Activated CD4-positive, alpha-beta T cell treated with anti-CD3 and anti-CD28 coated beads for 48 hours (primary cell): ENCODE data around the gene BTBD9.
"Not testable (repeated sequence)": the region's sequence is repeated elsewhere in the genome, so short reads cannot be mapped to it uniquely, and the experiment has no call there.

Experiments
- DNase-seq: peaks from one replicate; pipeline ENCODE4 v3.0.0-alpha.2; 2020

BTBD9 gene

DNA sequence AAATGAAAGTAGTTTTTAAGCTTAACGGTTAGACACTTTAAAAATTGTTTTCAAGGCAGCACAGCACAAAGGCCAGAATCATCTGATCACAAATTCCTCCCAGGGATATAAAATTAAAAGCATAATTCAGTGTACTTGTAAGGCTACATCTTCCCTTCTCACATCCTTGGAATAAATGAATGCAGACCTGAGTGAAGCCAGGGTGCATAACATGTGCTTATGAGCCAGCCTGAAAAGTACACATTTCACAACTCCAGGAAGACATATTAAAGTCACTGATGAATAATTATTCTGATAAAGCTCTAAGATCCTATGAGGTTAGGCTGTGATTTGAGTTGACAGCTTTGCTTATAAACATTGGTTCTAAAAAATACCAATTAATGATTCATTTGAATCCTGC is 163.6 kb downstream of the BTBD9 start:
- DNase-seq: no peak

DNA sequence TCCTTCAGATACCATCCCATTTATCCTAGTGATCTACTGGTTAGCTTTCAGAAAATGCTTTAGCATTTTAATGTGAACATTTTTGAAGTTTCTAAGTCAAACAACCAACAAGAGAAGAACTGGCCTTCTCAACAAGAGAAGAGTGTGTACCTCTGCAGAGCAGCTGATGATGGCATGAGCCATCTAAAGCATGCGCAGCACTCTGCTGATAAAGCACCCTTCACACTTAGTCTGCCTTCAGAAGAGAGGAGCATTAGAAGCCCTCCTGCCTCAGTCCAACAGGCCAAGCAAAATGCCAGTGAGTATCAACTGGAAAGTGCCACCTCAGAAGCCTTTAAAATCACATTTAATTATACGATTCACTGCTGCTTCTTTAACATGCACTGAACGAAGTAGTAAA is 169.2 kb downstream of the BTBD9 start:
- DNase-seq: no peak

DNA sequence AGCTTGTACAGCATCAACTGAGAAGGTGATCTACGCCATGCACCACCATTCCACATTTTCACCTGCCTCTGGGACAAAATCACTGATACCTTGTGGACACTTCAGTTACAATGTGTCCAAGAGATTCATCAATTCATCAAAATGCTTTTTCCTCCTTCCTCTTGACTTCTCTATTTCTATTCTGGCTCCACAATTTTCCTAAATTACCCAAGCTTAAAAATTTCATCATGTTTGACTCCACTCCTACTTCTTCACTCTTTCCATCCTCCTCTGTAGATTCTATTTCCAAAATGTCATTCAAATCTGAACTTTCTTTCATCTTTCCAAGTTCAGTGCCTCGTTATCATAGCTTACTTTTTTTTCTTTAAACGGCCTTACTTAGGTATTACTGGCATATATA is 172.2 kb downstream of the BTBD9 start:
- no peak for DNase-seq

DNA sequence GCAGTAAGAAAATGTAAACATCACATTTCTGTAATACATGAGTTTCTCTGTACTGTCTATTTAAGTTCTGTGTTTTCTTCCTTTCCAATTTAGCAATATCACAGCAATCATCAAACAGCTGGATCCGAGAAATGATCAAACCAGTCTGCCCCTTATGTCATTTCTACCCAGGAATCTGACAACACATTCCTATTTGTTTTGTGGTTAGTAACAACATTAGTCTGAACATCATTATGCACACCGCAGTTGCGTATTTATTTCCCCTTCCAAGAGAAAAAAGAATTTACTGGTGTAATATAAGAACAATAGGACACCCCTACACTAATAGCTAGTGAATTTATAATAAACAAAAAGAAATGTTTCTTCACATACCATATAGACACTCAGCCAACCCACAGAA is 179.5 kb downstream of the BTBD9 start:
- no peak for DNase-seq

DNA sequence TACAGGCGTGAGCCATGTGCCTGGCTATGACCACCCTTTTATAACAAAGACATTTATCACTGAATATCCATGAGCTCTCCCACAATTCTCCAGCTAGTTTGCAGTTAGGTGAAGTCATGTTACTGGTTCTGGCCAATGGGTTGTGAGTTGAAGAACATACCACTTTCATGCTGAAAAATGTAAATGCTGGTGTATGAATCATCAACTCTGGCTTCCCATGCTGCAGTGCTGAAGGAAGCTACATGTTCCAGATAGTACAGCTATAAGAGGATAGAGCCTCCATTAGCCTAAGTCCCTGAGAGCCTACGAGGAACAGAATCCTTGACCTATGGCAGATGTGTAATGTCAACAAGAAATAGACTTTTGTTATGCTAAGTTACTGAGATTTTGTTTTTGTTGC is 180.4 kb downstream of the BTBD9 start:
- DNase-seq: no peak

DNA sequence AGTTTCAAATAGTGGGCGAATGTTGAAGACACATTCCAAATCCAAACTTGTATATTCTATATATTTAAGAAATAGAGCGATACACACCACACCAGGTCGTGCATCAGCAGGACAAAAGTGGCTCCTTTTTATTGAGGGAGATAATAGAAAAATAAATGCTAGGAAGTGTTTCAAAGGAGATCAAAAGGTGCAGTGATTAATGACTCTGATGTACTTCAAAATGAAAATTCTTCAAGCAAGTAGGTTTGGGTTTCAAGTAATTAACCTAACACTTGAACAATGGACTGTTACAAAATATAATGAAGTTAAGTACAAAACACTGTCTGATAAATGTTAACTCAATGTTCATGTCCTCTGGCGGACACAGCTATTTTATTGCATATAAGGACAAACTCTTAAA is 185.9 kb downstream of the BTBD9 start:
- DNase-seq: no peak

DNA sequence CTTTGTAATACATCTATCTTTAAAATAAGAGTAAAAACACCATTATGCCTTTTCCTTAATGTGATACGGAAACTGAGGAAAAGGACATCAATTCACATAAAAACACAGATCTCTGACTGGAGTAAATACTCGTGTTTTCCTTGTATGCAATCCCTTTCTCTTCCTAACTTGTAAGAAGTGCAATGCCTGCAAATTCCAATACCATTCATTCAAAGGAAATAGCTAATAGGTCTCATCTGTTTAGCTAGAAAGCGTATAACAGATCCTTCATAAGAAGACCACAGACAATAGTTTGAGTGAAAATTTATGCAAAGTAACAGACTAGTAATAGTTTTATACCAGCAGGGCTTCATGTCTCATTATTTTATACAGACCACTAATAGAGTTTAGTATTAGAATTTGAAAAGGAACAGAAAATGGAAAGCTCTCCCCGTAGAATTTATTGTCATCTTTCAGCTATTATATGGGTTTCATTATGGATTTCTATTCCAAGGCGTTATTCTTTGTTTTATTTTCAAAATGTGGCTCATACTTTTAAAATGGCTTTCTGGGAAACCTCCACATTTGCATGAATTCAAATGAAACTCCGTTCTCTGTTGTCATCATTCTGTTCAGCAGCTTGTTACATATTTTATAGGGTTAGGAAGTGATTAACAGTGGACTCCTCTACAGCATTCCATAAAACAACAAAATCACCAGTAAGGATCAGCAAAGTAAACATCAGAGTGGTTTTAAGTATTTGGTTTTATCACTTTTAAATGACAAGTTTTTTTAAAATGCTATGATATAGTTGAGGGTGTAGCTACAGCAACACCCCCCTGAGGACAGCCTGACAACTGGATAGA is 186.7 kb downstream of the BTBD9 start:
- no peak for DNase-seq

DNA sequence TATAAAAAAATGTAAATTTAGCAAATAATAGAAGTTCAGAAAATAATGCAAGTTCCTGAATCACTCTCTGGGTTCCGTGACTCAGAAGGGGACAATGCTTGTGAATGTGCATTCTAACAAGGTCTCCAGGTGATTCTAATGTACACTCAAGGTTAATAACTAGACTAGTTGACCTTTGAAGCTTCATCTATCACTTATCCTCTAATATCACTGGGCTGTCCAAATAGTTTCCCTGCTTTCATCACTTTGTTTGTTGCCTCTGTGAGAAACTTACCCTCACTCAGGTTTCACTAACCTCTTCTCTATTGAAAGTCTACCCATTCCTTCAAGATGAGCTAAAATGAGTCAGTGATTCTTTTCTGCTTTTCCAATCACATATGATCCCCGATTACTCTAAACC is 189.0 kb downstream of the BTBD9 start:
- DNase-seq: no peak

DNA sequence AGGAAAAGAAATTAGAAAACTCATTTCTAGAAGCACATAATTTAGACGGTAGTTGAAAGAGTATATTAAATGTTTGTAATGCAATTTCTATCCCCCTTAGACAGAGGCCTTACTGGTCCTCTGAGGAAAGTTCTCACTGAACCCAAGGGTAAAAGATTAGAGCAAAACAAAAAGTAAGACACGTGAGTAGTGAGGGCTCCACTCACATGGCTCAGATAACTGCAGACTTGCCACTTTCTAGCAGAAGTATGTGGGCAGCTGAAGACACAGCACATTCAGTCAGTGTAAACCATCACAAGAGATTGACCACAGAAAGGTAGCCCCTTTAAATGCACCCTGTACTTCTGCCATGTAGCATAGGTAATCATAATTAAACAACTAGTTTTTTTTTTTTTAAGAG is 193.8 kb downstream of the BTBD9 start:
- no peak for DNase-seq

DNA sequence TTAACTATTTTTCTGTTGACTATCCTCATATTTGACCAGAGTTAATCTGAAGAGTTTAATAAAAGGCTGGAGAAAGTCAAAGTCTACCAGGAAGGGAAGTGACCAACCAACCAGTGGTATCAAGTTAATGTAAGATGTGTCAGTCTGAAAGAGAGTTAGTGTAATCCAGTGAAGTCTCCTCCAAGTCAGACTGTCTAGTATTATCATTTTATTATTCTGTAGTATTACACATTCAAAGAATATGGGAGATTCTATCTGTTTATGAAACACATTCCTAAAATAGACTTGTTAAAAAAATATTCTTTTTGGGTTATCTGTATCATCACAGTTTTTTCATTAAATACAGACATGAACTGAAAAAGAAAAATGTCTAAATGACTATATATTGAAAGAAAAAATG is 194.4 kb downstream of the BTBD9 start:
- DNase-seq: no peak

DNA sequence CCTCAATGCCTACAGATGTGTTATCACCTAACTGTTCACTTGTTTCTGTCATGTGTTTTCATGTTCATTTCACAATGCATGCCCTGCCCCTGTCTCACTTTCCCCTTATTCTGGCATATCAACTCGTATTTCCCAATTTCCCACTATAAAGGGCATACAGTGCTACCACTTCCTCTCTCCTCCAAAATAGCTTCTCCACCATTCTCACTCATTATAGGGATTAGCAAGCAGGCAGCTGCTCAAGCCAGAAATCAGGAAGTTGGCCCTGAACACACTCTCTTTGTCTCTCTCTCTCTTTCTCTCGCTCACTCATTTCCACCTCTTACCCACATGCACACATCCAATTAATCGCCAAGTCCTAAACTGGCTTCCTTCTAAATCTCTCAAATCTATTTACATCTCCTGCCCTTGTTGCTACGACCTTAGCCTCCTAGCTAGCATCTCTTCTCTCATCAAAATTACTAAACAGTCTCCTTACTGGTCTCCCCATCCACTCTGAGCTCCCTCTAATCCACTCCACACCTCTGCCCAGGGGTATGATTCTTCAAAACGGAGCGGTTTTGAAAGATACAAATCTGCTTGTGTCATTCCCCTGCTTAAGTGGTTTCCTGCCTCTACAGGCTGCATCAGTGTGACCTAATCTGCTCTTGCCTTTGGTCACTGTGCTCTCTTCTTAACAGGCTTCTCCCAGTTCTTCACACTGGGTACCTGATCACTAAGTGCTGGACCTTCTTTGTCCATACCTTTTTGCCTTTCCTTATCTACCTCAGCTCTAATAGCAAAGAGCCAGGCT is 196.2 kb downstream of the BTBD9 start:
- no peak for DNase-seq

DNA sequence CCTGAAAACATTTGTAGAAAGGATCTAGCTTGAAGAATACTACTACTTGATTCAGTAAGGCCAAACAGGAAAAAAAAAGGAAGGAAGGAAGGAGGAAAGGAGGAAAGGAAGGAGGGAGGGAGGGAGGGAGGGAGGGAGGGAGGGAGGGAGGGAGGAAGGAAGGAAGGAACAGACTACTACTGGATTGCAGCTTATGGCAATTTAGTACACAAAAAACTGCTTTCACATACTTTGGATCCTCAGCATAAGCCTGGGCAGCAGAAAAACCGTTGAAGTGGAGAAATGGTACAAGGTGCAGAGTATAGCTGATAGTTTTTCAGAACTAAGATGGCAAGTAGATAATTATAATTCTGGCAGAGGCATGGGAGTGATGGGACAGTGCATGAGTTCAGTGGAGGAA is 201.6 kb downstream of the BTBD9 start:
- DNase-seq: no peak

DNA sequence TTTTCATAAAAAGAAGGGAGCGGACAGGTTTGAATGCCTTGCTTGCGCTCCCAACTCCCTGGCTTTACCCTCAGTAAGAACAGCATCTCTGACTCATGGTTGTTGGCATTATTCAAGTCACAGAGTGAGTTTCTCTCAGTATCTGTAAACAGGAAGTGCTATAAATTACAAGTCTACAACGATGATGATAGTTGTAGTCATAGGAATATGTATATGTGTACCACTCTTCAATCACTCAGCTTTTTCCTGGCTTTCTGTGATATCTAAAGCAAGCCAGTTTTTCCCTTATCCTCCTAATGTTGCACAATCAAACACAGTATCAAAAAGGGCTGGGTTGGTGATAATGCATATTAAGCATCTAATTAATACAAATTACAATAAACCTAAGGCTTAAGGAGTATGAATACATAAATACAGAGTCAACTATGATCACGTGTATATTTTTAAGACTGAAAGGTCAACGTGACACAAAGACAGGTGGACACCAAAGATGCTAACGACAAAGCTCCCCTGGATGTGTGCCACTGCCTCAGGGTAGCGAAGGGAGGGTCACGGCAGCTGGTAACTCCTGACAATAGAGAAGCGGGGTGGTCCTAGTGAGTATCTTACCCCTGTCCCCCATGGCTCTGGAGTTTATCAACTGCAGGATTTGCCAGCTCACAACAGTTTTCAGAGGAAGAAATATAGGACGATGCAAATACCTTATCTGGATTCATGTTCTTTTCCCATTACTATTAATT is 202.8 kb downstream of the BTBD9 start:
- DNase-seq: no peak

DNA sequence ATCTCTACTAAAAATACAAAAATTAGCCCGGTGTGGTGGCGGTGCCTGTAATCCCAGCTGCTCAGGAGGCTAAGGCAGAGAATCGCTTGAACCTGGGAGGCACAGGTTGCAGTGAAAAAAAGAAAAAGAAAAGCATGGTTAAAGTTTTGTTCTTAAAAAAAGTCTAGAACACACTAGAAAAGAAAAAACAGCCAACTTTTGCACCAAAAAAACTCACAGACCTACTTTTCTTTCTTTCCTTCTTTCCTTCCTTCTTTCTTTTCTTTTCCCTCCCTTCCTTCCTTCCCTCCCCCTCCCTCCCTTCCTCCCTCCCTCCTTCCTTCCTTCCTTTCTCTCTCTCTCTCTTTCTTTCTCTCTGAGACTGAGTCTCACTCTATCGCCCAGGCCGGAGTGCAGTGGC is 204.4 kb downstream of the BTBD9 start:
- no peak for DNase-seq

DNA sequence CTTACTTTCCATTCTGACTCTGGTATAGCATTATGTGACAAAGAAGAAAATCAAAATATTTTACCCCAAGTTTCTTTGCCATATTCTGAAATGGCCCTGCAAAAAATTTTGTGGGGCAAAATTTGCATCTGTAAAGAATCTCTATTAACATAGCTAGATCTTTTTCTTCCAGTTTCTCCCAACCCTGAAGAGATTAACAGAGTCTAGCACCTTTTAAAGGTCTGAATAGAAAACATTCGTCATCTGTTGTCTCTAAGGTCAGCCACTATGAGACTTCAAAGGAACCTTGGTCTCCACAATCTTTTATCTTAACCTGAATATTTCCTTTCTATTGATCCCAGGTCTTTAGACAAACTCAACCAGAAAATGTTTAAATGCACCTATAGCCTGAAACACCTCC is 205.7 kb downstream of the BTBD9 start:
- no peak for DNase-seq

DNA sequence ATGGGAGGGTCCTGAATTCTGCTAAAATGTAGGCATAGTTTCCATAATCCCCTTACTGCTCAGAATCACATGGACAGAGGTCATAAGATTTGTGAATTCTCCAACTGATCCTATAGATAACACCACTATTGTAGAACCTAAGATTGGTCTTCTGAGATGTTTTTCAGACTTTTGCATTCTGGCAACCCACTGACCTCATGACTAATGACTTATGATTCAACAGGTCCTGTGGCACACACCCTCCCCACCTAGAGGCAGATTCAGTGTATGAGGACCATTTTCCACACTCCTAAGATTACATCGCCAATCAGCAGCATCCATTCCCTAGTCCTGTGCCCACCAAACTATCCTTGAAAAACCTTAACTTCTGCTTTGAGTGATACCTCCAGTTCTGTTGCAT is 207.2 kb downstream of the BTBD9 start:
- peak; percentile 7 for DNase-seq

DNA sequence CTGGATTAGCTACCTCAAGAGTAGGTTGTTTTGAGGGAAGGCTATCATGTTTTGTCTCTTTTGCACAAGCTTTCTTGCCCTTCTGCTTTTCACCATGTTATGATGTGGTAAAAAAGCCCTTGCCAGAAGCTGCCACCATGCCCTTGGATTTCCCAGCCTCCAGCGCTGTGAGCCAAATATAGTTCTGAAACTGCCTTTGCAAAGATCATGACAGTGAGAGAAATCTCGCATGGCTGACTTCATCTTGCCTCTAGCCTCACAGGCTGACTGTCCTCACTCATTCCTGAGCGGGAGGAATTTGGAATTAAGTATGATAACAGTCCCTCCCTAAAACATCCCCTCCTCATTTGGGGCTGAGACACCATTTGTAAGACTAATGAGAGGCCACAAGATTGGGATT is 207.7 kb downstream of the BTBD9 start:
- DNase-seq: no peak

DNA sequence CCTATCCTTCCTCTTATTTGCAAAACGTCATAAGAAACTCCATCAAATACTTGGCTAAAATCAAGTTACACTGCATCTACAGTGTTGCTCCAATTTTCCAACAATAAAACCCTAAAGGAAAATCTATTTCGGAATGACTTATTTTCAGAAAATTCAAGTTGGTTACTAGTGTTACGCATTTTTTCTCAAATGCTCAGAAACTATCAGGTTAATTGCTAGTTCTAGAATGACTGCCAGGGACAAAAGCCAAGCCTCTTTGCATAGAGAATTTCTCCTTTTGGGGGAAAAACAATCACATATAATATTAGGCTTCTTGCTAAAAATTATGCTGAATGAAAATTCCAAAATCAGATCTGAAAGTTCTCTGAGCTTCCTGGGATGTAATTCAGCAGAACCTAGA is 210.2 kb downstream of the BTBD9 start:
- no peak for DNase-seq

DNA sequence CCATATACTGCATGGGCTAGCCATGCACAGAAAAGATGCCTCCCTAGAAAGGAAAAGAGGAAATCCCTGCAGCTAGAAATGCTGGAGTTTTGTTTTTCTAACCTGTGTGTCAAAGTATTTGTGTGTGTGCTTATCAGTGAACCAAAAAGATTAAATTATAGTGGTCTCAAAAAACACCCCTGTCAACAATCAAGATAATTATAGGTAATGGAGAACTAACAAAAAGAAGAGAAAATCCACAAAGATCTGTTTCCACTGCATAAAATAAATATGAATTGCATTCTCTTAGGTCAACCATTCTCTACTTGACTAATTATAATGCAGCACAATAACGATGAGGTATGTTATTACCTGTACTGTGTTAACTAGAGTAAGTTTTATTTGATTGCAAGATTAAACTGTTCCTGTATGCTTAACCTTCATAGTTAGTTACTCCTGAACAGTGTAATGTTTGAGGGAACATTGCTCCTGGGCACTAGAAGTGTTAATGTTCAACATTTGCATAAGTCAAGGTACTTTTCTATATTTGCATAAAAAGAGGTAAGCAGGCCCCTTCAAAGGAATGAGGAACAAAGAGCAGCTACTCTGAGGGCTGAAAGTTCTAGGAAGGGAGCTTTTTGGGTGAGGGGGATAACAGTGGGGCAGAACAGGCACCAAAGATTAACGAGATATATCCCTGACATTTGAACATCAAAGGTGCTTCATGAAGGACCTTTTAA is 212.1 kb downstream of the BTBD9 start:
- DNase-seq: no peak

DNA sequence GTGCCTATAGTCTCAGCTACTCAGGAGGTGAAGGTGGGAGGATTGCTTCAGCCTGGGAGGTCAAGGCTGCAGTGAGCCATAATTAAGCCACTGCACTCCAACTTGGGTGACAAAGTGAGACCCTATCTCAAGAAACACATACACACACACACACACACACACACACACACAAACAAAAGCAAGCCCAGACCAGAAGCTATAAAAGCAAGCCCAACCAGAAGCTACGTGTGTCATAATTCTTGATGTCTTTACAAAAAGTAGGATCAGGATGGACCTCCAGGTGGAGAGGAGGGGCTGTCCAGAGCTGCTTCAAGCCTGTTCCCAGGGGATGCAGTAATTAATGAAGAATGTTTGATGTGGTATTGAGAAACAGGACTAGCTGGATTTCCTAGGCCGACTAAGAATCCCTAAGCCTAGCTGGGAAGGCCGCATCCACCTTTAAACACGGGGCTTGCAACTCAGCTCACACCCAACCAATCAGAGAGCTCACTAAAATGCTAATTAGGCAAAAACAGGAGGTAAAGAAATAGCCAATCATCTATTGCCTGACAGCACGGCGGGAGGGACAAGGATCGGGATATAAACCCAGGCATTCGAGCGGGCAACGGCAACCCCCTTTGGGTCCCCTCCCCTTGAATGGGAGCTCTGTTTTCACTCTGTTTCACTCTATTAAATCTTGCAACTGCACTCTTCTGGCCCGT is 213.8 kb downstream of the BTBD9 start:
- not testable (repeated sequence) for DNase-seq

DNA sequence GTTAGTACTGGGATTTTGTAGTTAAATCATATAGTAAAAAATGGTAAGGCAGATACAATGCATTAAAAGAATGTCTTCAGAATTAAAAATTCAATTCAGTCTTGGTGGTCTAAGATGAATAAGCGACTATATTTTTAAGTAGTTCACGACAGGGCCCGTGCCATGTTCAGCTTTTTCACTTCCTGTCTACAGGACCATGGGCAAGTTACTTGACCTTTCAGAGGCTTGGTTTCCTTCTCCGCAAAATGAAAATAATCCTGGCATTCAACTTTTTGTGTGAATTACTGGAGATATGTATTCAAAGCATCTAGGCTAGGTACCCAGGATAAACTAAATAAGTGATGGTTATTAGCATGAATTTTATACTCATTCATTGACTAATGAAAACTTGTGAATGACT is 216.0 kb downstream of the BTBD9 start:
- DNase-seq: no peak

DNA sequence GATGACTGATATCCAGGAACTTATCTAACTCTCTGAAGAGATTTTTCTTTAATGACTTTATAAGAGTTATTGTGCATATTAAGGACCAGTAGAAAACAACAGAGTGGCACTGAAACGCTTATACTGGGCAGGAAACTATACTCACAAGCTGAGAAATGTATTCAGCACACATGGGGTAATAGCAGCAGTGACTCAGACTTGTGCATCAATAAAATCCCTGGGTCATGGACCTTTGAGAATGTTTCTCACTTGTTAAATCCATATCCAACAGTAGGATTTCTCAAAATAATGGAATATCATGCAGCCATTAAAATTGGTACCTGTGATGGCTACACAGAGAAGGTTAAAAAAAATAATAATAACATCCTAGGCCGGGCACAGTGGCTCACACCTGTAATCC is 219.5 kb downstream of the BTBD9 start:
- DNase-seq: no peak
